Thoracic aorta (tissue), 2 donors: ENCODE results near the gene TBKBP1. TPM values are rescaled to one million over a fixed set of nuclear protein-coding genes. Genes with fewer than 3 reads are reported as not detected.

Experiments used
- ATAC-seq: fragments of 150-250 bp; one replicate; pipeline ENCODE4 v1.8.0; 2017; ENCODE audit warnings: low read depth; ENCODE audit not compliant: insufficient number of reproducible peaks, low FRiP score
- DNase-seq: peaks from one replicate; pipeline ENCODE4 v3.0.0-alpha.2; 2020; ENCODE audit warnings: low spot score
- H3K27ac ChIP-seq, 2 donors: fragments of 200-600 bp; sonication (generic); 1 replicate in 1 of 2; 2 replicates in 1 of 2; pipeline ENCODE4 v1.5.1; 2016; ENCODE audit warnings: mild to moderate bottlenecking in 2 of 2, moderate library complexity in 2 of 2
- H3K27me3 ChIP-seq: fragments of 200-600 bp; sonication (generic); replicated peaks from 2 replicates; pipeline ENCODE4 v1.6.0; 2016; ENCODE audit warnings: mild to moderate bottlenecking; ENCODE audit not compliant: insufficient read depth
- H3K36me3 ChIP-seq: fragments of 200-600 bp; sonication (generic); one replicate; pipeline ENCODE4 v1.5.1; 2016
- H3K4me1 ChIP-seq, 2 donors: fragments of 200-600 bp; sonication (generic); 1 replicate in 1 of 2; 2 replicates in 1 of 2; pipeline versions ENCODE4 v1.5.1 to v1.6.0; 2016; ENCODE audit warnings: low read depth in 2 of 2, mild to moderate bottlenecking in 1 of 2; ENCODE audit not compliant: control insufficient read depth in 1 of 2
- H3K4me3 ChIP-seq: fragments of 200-600 bp; sonication (generic); 2 replicates; pipeline ENCODE4 v1.5.1; 2016; ENCODE audit warnings: mild to moderate bottlenecking
- H3K9me3 ChIP-seq: fragments of 200-600 bp; sonication (generic); 2 replicates; pipeline ENCODE4 v1.5.1; 2016
- total RNA-seq, 2 donors: library from RNA; depleted of rRNA; stranded (reverse); fragments of >200 nt; gene quantifications; one replicate each; pipeline versions ENCODE4 v1.1.0 to v1.2.3, GENCODE V29; 2016
- TF ChIP-seq, protein P1 (sequence below): fragments of 200-600 bp; sonication (generic); IDR thresholded peaks from one replicate; pipeline ENCODE4 v1.5.1; 2019; ENCODE audit warnings: antibody characterized with exemption

Gene TBKBP1
- total RNA-seq, 2 donors from 2014 or later = 8.8 to 19.1 TPM

DNA sequence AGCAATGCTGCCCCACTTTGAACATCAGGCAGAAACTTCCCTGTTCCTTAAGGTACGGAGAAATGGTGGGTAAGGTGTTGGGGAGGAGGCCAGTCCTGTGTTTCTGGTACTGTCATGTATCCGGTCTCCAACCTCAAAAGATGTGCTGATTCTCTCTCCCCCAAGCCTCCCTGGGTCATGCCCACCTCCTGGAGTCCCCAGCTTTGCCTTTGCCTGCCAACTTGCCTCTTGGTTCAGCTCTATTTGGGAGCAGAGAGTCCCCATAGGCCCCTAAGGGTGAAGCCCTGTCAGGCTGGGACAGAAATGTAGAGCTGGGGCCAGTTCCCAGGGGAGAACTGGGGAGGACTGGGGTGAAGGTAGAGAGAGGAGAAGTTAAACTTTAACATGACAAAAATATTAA, 37.4 kb downstream of the TBKBP1 start:
- DNase-seq = no peak

DNA sequence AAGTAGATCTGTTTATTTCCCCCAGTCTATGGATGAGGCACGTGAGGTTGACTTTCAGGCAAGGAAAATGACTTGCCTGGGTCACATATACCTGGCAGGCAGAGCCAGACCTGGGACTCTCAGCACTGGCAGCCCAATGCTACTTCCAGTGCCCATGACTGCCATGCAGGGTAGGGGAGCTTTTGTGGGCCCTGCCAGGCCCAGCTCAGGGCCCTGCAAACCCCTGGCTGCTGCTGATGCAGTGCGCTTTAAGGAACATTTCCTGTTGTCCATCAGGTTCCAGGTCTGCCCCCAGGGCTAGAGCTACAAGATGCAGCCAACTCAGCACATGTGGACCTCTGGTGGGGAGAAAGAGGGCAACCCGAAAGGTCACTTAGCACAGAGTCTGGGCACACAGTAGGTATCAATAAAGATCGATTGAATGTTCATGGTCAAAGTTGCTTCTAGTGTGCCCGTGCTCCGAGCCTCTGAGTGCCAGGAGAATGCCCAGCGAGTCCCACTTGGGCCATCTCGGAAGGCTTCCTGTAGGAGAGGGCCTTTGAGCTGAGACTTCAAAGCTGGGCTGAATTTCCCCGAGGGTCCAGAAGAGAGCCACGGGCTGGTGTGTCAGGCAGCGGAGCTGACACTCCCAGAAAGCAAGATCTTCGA, 38.6 kb downstream of the TBKBP1 start:
- DNase-seq (no peak), ATAC-seq (no peak)

More for the DNA sequence above, 37.4 kb downstream of the TBKBP1 start:
- Histone ChIP-seq H3K9me3 (no peaks in the 10 kb centered on the region), H3K27me3 (peaks cover 7% of the 10 kb centered on the region), H3K4me1 (peaks cover 10 to 15% of the 10 kb centered on the region in 2 donors), H3K4me3 (no peak overlapping the region), H3K36me3 (no peaks in the 10 kb centered on the region), H3K27ac (no peak overlapping the region)
- TF ChIP-seq, protein P1, sequence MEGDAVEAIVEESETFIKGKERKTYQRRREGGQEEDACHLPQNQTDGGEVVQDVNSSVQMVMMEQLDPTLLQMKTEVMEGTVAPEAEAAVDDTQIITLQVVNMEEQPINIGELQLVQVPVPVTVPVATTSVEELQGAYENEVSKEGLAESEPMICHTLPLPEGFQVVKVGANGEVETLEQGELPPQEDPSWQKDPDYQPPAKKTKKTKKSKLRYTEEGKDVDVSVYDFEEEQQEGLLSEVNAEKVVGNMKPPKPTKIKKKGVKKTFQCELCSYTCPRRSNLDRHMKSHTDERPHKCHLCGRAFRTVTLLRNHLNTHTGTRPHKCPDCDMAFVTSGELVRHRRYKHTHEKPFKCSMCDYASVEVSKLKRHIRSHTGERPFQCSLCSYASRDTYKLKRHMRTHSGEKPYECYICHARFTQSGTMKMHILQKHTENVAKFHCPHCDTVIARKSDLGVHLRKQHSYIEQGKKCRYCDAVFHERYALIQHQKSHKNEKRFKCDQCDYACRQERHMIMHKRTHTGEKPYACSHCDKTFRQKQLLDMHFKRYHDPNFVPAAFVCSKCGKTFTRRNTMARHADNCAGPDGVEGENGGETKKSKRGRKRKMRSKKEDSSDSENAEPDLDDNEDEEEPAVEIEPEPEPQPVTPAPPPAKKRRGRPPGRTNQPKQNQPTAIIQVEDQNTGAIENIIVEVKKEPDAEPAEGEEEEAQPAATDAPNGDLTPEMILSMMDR = no peak
- ATAC-seq = no peak

DNA sequence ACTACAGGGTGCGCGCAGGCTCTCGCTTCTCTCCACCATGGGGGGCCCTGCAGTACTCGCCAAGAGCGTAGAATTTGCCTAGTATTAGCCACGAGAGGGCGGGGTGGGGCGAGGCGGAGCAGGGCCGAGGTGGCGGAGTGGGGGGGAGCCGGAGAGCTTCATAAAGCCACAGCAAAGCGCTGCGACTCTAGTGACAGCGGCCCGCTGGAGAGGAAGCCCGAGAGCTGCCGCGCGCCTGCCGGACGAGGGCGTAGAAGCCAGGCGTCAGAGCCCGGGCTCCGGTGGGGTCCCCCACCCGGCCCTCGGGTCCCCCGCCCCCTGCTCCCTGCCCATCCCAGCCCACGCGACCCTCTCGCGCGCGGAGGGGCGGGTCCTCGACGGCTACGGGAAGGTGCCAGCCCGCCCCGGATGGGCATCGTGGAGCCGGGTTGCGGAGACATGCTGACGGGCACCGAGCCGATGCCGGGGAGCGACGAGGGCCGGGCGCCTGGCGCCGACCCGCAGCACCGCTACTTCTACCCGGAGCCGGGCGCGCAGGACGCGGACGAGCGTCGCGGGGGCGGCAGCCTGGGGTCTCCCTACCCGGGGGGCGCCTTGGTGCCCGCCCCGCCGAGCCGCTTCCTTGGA, 39.2 kb downstream of the TBKBP1 start, which contains the start of gene TBX21:
TBX21 (plus strand) TSS at position 190 of the 627 bp plus-strand sequence; CDS start at position 409, 219 bp downstream.
- no peak for DNase-seq
- Histone ChIP-seq H3K9me3 (no peaks in the 10 kb centered on the region), H3K36me3 (no peaks in the 10 kb centered on the region), H3K27me3 (peaks cover 7% of the 10 kb centered on the region), H3K27ac (no peak within 1 kb of the TSS), H3K4me3 (peak within 1 kb of the TSS; percentile 67), H3K4me1 (peaks cover 10 to 15% of the 10 kb centered on the region in 2 donors)
- TF ChIP-seq, protein P1 = no peak
- ATAC-seq = no peak

More for the DNA sequence above, 38.6 kb downstream of the TBKBP1 start:
- TF ChIP-seq, protein P1 = no peak
- Histone ChIP-seq H3K27me3 (peaks cover 7% of the 10 kb centered on the region), H3K36me3 (no peaks in the 10 kb centered on the region), H3K9me3 (no peaks in the 10 kb centered on the region), H3K27ac (no peak overlapping the region), H3K4me3 (peak overlapping the region; percentile 67), H3K4me1 (peaks cover 10 to 15% of the 10 kb centered on the region in 2 donors)

DNA sequence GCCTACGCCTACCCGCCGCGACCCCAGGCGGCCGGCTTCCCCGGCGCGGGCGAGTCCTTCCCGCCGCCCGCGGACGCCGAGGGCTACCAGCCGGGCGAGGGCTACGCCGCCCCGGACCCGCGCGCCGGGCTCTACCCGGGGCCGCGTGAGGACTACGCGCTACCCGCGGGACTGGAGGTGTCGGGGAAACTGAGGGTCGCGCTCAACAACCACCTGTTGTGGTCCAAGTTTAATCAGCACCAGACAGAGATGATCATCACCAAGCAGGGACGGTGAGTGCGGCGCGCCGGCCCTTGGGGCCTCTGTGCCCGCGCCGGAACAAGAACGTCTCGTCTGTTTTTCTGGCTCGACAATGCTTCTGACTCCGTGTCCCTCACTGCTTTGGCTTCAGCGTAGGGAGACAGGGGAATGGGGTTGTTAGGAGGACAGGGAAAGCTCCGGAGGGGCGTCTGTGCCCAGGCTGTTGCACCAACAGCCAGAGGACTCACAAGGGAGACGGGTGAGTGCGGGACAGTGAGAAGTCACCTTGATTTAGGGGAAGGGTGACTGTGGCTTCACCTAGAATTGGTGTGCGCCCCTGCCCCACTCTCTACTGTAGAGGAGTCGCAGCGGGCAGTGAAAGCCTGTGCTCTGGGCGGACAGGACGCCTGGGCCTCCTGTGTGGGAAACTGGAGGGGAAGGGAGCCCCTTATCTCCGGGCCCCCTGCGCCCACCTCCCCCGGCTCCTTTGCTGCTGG, 39.9 kb downstream of the TBKBP1 start:
- no peak overlapping the region for H3K27ac ChIP-seq
- H3K9me3 ChIP-seq = no peaks in the 10 kb centered on the region
- H3K4me1 ChIP-seq = peaks cover 10 to 15% of the 10 kb centered on the region in 2 donors
- H3K36me3 ChIP-seq = no peaks in the 10 kb centered on the region
- DNase-seq (no peak), ATAC-seq (no peak)
- peak overlapping the region; percentile 67 for H3K4me3 ChIP-seq
- peaks cover 7% of the 10 kb centered on the region for H3K27me3 ChIP-seq
- TF ChIP-seq, protein P1 = no peak

DNA sequence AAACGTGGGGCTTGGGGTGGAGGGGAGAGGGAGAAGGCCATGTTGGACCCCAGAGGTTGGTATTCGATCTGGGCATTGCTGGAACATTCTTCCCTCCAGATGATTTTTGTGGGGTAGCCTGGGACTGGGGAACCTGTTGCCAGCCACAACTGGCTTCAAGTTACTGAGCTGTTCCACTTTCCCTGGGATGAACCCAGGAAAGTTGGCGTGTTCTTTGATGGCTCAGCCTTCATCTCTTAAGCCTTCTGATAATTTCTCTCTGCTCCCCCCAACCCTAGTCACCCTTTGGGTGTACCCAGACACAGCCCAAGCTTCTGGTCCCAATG, 41.1 kb downstream of the TBKBP1 start:
- peaks cover 7% of the 10 kb centered on the region for H3K27me3 ChIP-seq
- peaks cover 10 to 15% of the 10 kb centered on the region in 2 donors for H3K4me1 ChIP-seq
- TF ChIP-seq, protein P1 = no peak
- no peaks in the 10 kb centered on the region for H3K36me3 ChIP-seq
- DNase-seq (no peak), ATAC-seq (no peak)
- no peak overlapping the region for H3K4me3 ChIP-seq
- no peak overlapping the region for H3K27ac ChIP-seq
- no peaks in the 10 kb centered on the region for H3K9me3 ChIP-seq
